Lower leg skin (tissue), 4 donors: ENCODE measurements around the gene DPH2. TPM values are rescaled to one million over a fixed set of nuclear protein-coding genes. Genes with fewer than 3 reads are reported as not detected.

Source experiments
- DNase-seq, 2 donors: peaks; one replicate each; pipeline ENCODE4 v3.0.0-alpha.2; 2019; ENCODE audit warnings: low spot score in 2 of 2
- H3K4me3 ChIP-seq: fragments of 200-600 bp; sonication (generic); 2 replicates; pipeline ENCODE4 v1.5.1; 2017; ENCODE audit warnings: mild to moderate bottlenecking, low read depth; ENCODE audit not compliant: poor library complexity, severe bottlenecking
- CTCF ChIP-seq, 3 donors: fragments of 450-650 bp; IDR thresholded peaks; one replicate each; pipeline ENCODE4 v1.5.1; 2016; ENCODE audit warnings: antibody characterized with exemption in 3 of 3, mild to moderate bottlenecking in 3 of 3, moderate library complexity in 2 of 3
- POLR2A ChIP-seq, 2 donors: fragments of 450-650 bp; IDR thresholded peaks; one replicate each; pipeline ENCODE4 v1.6.1; 2016 to 2017; ENCODE audit warnings: antibody characterized with exemption in 2 of 2, mild to moderate bottlenecking in 1 of 2, moderate library complexity in 1 of 2
- WGBS, 2 donors: methylation state at CpG; one replicate each; pipeline ENCODE4 v1.1.5; 2018; 5-methylcytosine and 5-hydroxymethylcytosine counted together
- intact Hi-C: fragments of 100-400 bp; cut with DNase I; formaldehyde crosslinking; loops from one replicate; pipeline ENCODE4 v1.15.0; 2023; ENCODE audit warnings: low total_unique reads
- total RNA-seq, 4 donors: library from RNA; depleted of rRNA; stranded (reverse); fragments of >200 nt; gene quantifications; one replicate each; pipeline ENCODE4 v1.1.0, GENCODE V29; 2016

Gene DPH2
- total RNA-seq, 4 donors from 2014 or later, result 12.8 to 26.6 (median 17.7) TPM

DNA sequence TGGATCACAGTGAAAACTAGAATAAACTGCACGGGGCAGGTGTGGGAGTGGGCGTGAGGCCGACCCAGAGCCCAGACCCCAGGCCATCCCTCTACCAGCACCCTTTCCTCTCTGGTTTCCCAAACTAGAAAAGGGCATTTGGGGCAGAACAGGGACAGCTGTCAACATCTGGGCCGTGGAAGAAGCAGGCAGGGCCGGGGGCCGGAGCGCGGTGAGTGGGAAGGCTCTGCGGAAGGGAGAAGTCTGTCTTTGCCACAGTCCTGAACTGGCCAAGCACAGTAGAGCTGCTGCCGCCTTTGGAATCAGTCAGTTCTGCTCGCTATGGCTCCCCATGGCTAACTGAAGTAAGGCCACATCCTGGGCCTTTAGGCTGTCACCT is 28.2 kb downstream of the DPH2 start:
- intact Hi-C loops, result no loop called here

DNA sequence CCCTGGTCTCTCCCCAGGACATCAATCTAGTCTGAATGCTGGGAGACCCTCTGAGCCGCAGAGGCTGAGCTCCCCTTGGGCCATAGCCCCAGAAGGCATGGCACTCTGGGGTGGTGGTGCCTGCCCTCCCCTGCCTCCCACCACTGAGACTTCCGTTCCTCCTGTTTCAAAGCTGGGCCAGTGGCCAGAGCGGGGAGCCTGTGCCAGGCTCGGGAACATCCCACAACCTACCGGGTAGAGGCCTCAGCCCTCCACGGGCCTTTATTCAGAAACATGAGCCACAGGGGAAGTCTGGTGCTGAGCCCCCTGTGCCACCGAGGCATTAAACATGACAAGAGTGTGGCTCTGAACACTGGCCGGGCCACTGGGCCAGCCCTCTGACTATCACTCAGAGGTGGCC is 29.6 kb downstream of the DPH2 start:
- 76% methylated on average over 8 of the region's 8 CpGs for WGBS, 2 donors
- H3K4me3 ChIP-seq, result no peak overlapping the region
- no peak for TF ChIP-seq POLR2A (IDR thresholded peaks at IDR 0.05)
- no peak for TF ChIP-seq CTCF (IDR thresholded peaks at IDR 0.05)
- intact Hi-C loops, result no loop called here
- no peak for DNase-seq

More for the DNA sequence above, 28.2 kb downstream of the DPH2 start:
- DNase-seq, result no peak
- no peak overlapping the region for H3K4me3 ChIP-seq
- WGBS, 2 donors, result 87 to 88% methylated on average over 11 of the region's 11 CpGs
- TF ChIP-seq CTCF (IDR thresholded peaks at IDR 0.05) (no peak), POLR2A (IDR thresholded peaks at IDR 0.05) (no peak)

DNA sequence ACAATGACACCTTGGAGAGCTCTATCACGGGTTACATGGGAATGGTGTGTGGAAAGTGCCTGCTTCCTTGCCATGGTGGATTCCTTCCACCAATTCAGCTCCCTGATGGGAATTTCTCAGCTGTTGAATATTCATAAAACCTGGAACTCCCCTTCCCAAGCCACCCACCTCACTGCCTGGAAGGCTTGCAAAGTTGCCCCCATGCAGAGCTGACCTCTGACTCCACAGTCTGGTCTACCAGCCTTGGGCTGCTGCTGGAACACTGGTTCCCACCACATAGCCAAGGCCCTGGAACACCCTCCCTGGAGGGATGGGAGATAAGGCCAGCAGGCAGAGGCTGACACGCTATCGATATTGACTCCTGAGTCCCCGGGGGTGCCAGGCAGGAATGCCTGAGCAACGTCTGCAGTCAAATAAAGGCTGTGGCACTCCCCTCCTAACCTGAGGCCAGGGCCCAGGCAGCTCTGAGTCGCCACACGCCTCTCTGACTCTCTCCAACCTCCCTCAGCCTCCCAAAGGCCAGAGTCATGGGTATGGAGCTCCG is 30.4 kb downstream of the DPH2 start:
- DNase-seq, result no peak
- TF ChIP-seq POLR2A (IDR thresholded peaks at IDR 0.05) (no peak), CTCF (IDR thresholded peaks at IDR 0.05) (no peak)
- WGBS, 2 donors, result 75 to 83% methylated on average over 8 of the region's 8 CpGs
- intact Hi-C loops, result no loop called here
- H3K4me3 ChIP-seq, result no peak overlapping the region

GRCh38 chr1:44002165-44002564 is 32.4 kb downstream of the DPH2 start:
- WGBS, 2 donors, result 90 to 93% methylated on average over 5 to 8 of the region's 8 CpGs
- H3K4me3 ChIP-seq, result no peak overlapping the region
- no peak for DNase-seq
- intact Hi-C loops, result no loop called here
- TF ChIP-seq POLR2A (IDR thresholded peaks at IDR 0.05) (no peak), CTCF (IDR thresholded peaks at IDR 0.05) (no peak)

DNA sequence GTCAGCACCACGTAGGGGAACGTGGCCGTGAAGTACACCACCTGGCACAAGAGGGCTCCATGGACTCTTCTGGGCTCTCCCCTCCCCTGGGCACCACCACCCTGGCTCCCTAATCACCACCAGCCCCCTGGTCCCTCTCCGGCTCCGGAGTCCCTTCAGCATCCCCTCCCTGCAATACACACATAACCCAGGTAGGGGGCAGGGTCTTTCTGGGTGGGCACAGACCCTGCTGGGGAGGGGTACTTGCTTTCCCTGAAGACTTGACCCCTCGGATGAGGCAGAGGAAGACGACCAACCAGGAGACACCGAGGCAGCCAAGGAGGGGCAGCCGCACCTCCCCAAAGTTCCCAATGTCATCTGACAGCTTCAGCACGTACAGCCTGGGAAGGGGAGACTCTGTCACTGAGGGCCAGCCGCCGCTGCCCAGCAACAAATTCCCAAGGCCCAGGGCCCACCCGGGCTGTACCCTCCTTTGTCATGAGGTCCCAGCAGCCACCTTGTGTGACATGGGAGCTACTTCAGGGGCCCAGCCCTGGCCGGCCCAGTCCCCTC is 32.9 kb downstream of the DPH2 start:
- no peak overlapping the region for H3K4me3 ChIP-seq
- TF ChIP-seq CTCF (IDR thresholded peaks at IDR 0.05) (no peak), POLR2A (IDR thresholded peaks at IDR 0.05) (no peak)
- no peak for DNase-seq
- 91 to 93% methylated on average over 13 of the region's 14 CpGs for WGBS, 2 donors
- intact Hi-C loops, result no loop called here

GRCh38 chr1:44008259-44008658 is 38.4 kb downstream of the DPH2 start:
- no peak overlapping the region for H3K4me3 ChIP-seq
- WGBS, 2 donors, result 92 to 94% methylated on average over 12 of the region's 12 CpGs
- no peak for DNase-seq
- TF ChIP-seq POLR2A (IDR thresholded peaks at IDR 0.05), result no peak
- TF ChIP-seq CTCF (IDR thresholded peaks at IDR 0.05), result no peak
- intact Hi-C loops, result loop anchor here (5.0 kb wide), 1 partner anchor 39 kb away; no protein-coding TSS in a partner anchor
